MM.1S (cell line): Measurements from ENCODE around the gene BST1.

Source experiments
- CTCF ChIP-seq: fragments of 300-600 bp; sonication (generic); IDR thresholded peaks from 2 replicates; pipeline ENCODE4 v1.5.1; 2016; ENCODE audit warnings: antibody characterized with exemption, low read length, mixed read lengths
- EZH2 ChIP-seq: fragments of 300-600 bp; sonication (generic); optimal IDR thresholded peaks from 2 replicates; pipeline ENCODE3; 2017; ENCODE audit warnings: low read depth, mild to moderate bottlenecking, antibody characterized with exemption, low read length, mixed read lengths
- EZH2phosphoT487 ChIP-seq: fragments of 300-600 bp; sonication (generic); IDR thresholded peaks from 2 replicates; pipeline ENCODE4 v1.6.1; 2018; ENCODE audit warnings: antibody characterized with exemption, low read length

GRCh38 chr4:15779809-15780208 is 76.9 kb downstream of the BST1 start:
- no peak for TF ChIP-seq CTCF
- no peak for TF ChIP-seq EZH2
- TF ChIP-seq EZH2phosphoT487 = no peak
